Stimulated activated naive B cell treated with anti-CD40 and anti-IgM and Interleukin-4, amounts not matched to agents 10 μg/mL and 1 μg/mL and 100 μg/mL, for 72 hours (primary cell): Measurements from ENCODE around the gene THAP7.
A peak's percentile ranks its signal among the peaks of the same experiment; 100 is the strongest.

Experiments
- ATAC-seq, 2 donors: fragments of 150-1000 bp; cut with Tn5 transposase; replicated peaks; 2 replicates each; pipeline ENCODE4 v1.10.0; 2021; ENCODE audit warnings: moderate library complexity in 1 of 2
- DNase-seq: peaks from one replicate; pipeline ENCODE4 v3.0.0; 2021
- H3K27ac Mint-ChIP-seq: one replicate; pipeline ENCODE4 v1.8.0; 2022; ENCODE audit warnings: mild to moderate bottlenecking, mixed read lengths
- H3K27me3 Mint-ChIP-seq, 2 donors: one replicate each; pipeline ENCODE4 v1.8.0; 2022; ENCODE audit warnings: mixed read lengths in 2 of 2
- H3K36me3 Mint-ChIP-seq, 2 donors: one replicate each; pipeline ENCODE4 v1.8.0; 2022; ENCODE audit warnings: mixed read lengths in 2 of 2, mild to moderate bottlenecking in 1 of 2
- H3K4me1 Mint-ChIP-seq, 2 donors: one replicate each; pipeline ENCODE4 v1.8.0; 2022; ENCODE audit warnings: mixed read lengths in 2 of 2, mild to moderate bottlenecking in 1 of 2
- H3K4me3 Mint-ChIP-seq, 2 donors: one replicate each; pipeline ENCODE4 v1.8.0; 2022; ENCODE audit warnings: mild to moderate bottlenecking in 2 of 2, mixed read lengths in 2 of 2, moderate library complexity in 1 of 2
- H3K9me3 Mint-ChIP-seq, 2 donors: one replicate each; pipeline ENCODE4 v1.8.0; 2022; ENCODE audit warnings: mixed read lengths in 2 of 2, mild to moderate bottlenecking in 1 of 2

The THAP7 gene

DNA sequence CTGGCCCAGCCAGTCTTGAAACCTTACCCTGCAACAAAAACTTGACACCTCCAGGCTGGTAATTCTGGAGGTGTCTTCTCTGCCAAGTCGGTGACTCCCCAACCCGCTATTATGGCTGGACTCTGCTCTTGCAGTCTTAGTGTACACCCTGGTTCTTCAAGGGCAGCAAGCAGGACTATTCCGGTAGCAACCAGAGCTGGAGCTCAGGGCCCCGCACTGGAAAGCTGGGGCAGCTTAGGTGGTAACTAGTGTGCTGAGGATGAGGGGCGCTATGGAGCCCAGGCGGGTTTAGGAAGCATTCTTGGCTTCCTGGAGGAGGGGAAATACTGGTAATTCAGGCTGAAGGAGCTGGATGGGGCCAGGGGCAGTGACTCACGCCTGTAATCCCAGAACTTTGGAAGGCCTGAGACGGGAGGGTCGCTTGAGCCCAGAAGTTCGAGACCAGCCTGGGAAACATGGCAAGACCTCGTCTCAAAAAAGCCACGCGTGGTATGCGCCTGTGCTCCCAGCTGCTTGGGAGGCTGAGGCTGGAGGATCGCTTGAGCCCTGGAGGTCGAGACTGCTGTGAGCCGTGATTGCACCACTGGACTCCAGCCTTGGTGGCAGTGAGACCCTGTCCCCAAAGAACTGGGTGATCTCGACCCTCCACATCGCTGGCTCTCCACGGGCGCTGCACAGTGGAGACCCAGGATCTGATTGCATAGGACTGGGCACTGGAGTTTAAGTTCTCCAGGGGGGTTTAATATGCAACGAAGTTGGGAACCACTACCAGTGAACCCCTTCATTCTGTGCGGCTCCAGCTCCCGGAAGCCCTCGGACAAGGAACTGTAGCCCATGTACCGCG, 45.4 kb downstream of the THAP7 start:
- peak overlapping the region; percentile 83 to 85 for H3K4me3 Mint-ChIP-seq
- H3K4me1 Mint-ChIP-seq, result peaks cover 12 to 28% of the 10 kb centered on the region in 2 donors
- peaks cover 11 to 17% of the 10 kb centered on the region in 2 donors for H3K36me3 Mint-ChIP-seq
- ATAC-seq (peak in 1 of 2 donors; percentile 22), DNase-seq (no peak)
- H3K27ac Mint-ChIP-seq, result peak overlapping the region; percentile 75
- H3K9me3 Mint-ChIP-seq, result no peaks in the 10 kb centered on the region
- peaks cover 17 to 29% of the 10 kb centered on the region in 2 donors for H3K27me3 Mint-ChIP-seq

GRCh38 chr22:20955548-20955947, 46.4 kb downstream of the THAP7 start:
- ATAC-seq (peak in 1 of 2 donors; percentile 17), DNase-seq (no peak)
- Mint-ChIP-seq H3K27ac (no peak overlapping the region), H3K4me3 (no peak overlapping the region), H3K4me1 (peaks cover 12 to 26% of the 10 kb centered on the region in 2 donors), H3K9me3 (no peaks in the 10 kb centered on the region), H3K27me3 (peaks cover 17 to 26% of the 10 kb centered on the region in 2 donors), H3K36me3 (peaks cover 11 to 23% of the 10 kb centered on the region in 2 donors)

- peaks cover 12 to 22% of the 10 kb centered on the region in 2 donors for H3K4me1 Mint-ChIP-seq
- peak overlapping the region; percentile 47 for H3K27ac Mint-ChIP-seq
- no peak overlapping the region for H3K4me3 Mint-ChIP-seq
- H3K36me3 Mint-ChIP-seq, result peaks cover 21 to 32% of the 10 kb centered on the region in 2 donors
- H3K9me3 Mint-ChIP-seq, result no peaks in the 10 kb centered on the region
- H3K27me3 Mint-ChIP-seq, result peaks cover 11 to 18% of the 10 kb centered on the region in 2 donors
- no peak for ATAC-seq
- DNase-seq, result no peak
These were observed 48.0 kb downstream of the THAP7 start for GRCh38 chr22:20953668-20954500.

DNA sequence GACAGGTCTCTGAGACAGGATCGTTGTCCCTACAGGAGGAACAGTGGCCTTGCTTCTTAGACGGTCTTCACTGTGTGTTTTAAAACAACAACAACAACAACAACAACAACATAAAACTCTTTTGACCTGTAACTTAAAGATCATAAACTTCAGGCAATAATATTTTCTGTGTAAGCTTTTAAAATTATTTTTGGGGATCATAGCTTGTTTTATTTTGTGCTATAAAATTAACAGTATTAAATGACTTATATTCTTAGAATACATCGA, 48.6 kb downstream of the THAP7 start:
- no peak for ATAC-seq
- peaks cover 22 to 32% of the 10 kb centered on the region in 2 donors for H3K36me3 Mint-ChIP-seq

GRCh38 chr22:20952544-20953341, 49.2 kb downstream of the THAP7 start:
- Mint-ChIP-seq H3K36me3 (peaks cover 22 to 29% of the 10 kb centered on the region in 2 donors), H3K9me3 (no peaks in the 10 kb centered on the region), H3K4me3 (no peak overlapping the region), H3K4me1 (peaks cover 9 to 15% of the 10 kb centered on the region in 2 donors), H3K27ac (no peak overlapping the region), H3K27me3 (peaks cover 5 to 6% of the 10 kb centered on the region in 2 donors)
- ATAC-seq, result no peak
- no peak for DNase-seq

More for the DNA sequence above, 48.6 kb downstream of the THAP7 start:
- no peaks in the 10 kb centered on the region for H3K9me3 Mint-ChIP-seq
- DNase-seq, result no peak
- H3K4me1 Mint-ChIP-seq, result peaks cover 12 to 20% of the 10 kb centered on the region in 2 donors
- no peak overlapping the region for H3K4me3 Mint-ChIP-seq
- no peak overlapping the region for H3K27ac Mint-ChIP-seq
- peaks cover 10 to 12% of the 10 kb centered on the region in 2 donors for H3K27me3 Mint-ChIP-seq

- peaks cover 7 to 9% of the 10 kb centered on the region in 2 donors for H3K4me1 Mint-ChIP-seq
- DNase-seq (no peak), ATAC-seq (no peak)
- peaks cover 5% of the 10 kb centered on the region in 2 donors for H3K27me3 Mint-ChIP-seq
- H3K9me3 Mint-ChIP-seq, result no peaks in the 10 kb centered on the region
- no peak overlapping the region for H3K4me3 Mint-ChIP-seq
- H3K36me3 Mint-ChIP-seq, result peaks cover 22 to 29% of the 10 kb centered on the region in 2 donors
- H3K27ac Mint-ChIP-seq, result no peak overlapping the region
These were observed 50.0 kb downstream of the THAP7 start for GRCh38 chr22:20951932-20952380.

DNA sequence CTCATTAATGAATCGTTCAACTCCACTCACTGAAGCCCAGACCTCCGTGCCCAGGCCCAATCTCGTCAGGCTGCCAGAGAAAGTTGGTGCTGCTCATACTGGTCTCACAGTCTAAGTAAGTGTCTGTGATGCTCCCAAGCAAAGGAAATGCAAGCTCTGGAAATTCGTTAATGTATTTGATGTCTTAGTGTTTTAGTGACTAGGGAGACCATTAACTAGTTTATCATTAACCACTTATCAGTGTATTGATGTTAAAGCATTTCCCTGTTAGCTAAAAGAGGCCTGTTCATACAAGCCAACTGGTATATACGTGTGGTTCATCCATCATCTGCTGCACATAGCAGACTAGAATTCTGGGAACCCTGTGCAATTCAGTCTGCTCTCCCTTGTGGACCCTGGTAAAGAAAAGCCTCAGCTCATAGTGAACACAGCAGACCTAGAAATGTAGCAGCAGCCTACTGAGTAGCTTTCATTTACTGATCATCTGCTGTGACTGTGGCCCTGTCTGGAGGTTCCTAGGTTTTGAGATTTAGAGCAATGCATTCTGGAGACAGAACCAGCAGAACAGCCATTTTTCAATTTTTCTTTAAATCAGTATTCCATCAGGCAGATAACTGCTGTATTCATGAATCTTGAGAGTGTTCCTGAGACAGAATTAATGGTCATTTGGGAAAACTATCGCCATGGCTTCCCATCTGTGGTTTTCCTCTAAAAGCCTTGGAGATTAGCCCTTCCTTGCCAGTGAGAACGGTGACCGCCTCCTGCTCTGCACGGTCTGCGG, 50.6 kb downstream of the THAP7 start:
- H3K9me3 Mint-ChIP-seq, result no peaks in the 10 kb centered on the region
- ATAC-seq (no peak), DNase-seq (no peak)
- peaks cover 4 to 7% of the 10 kb centered on the region in 2 donors for H3K4me1 Mint-ChIP-seq
- peaks cover 22 to 32% of the 10 kb centered on the region in 2 donors for H3K36me3 Mint-ChIP-seq
- peaks cover 2 to 3% of the 10 kb centered on the region in 2 donors for H3K27me3 Mint-ChIP-seq
- H3K4me3 Mint-ChIP-seq, result no peak overlapping the region
- no peak overlapping the region for H3K27ac Mint-ChIP-seq

DNA sequence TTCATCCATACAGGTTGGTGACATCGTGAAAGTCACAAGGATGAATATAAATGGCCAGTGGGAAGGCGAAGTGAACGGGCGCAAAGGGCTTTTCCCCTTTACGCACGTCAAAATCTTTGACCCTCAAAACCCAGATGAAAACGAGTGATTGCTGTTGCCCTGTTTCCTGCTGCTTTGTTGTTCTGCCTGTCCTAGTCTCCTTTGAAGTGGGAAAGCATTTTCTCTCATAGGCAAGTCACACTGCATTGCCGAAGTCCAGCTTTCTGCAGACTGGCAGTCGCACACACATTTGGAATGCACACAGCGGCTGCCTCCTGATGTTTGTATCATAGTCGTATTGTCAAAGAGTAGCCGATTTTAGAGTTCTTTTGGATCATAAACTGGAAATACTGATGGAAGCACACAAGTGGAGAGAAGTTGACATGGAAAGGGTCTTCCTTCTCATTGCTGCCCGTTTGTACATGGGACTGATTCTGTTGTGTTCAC, 52.2 kb downstream of the THAP7 start:
- H3K4me3 Mint-ChIP-seq, result no peak overlapping the region
- H3K4me1 Mint-ChIP-seq, result peaks cover 10 to 17% of the 10 kb centered on the region in 2 donors
- ATAC-seq, result no peak
- peaks cover 22 to 37% of the 10 kb centered on the region in 2 donors for H3K36me3 Mint-ChIP-seq
- H3K27me3 Mint-ChIP-seq, result no peaks in the 10 kb centered on the region
- H3K9me3 Mint-ChIP-seq, result no peaks in the 10 kb centered on the region
- no peak overlapping the region for H3K27ac Mint-ChIP-seq
- no peak for DNase-seq
